HL-60/S4 treated with retinoic acid at 250 ng/mL for 4 days and 3 days (cell line): ENCODE data around the gene AHNAK2.
"Not testable (repeated sequence)": the region's sequence is repeated elsewhere in the genome, so short reads cannot be mapped to it uniquely, and the experiment has no call there.

ENCODE experiments used
- in situ Hi-C: fragments of 300-500 bp; cut with MboI; formaldehyde crosslinking; loops from 2 replicates; pipeline ENCODE4 v1.7.0; 2022; ENCODE audit warnings: low sequenced_read_pairs

Gene AHNAK2

GRCh38 chr14:104977681-104978653 is at the start of gene AHNAK2:
TSS of gene AHNAK2 (minus strand) at chr14:104978374. CDS start at chr14:104978237, 137 bp downstream.
- in situ Hi-C loops, result no loop called here

GRCh38 chr14:105027718-105028117 is 49.5 kb upstream of the AHNAK2 start:
- in situ Hi-C loops, result not testable (repeated sequence)

- in situ Hi-C loops, result no loop called here
Observed at GRCh38 chr14:105026802-105027563, 48.8 kb upstream of the AHNAK2 start.

GRCh38 chr14:105026033-105026785 is 48.0 kb upstream of the AHNAK2 start:
- in situ Hi-C loops, result no loop called here

GRCh38 chr14:105025429-105025828 is 47.3 kb upstream of the AHNAK2 start:
- in situ Hi-C loops, result no loop called here

GRCh38 chr14:105023791-105024480 is 45.8 kb upstream of the AHNAK2 start:
- in situ Hi-C loops, result no loop called here

GRCh38 chr14:105023144-105023543 is 45.0 kb upstream of the AHNAK2 start:
- in situ Hi-C loops, result no loop called here

- in situ Hi-C loops, result no loop called here
Observed at GRCh38 chr14:105022276-105022670, 44.1 kb upstream of the AHNAK2 start.

GRCh38 chr14:105021656-105022275 is 43.6 kb upstream of the AHNAK2 start:
- in situ Hi-C loops, result no loop called here

GRCh38 chr14:105020815-105021655 is 42.9 kb upstream of the AHNAK2 start, which contains the start of gene CDCA4:
TSS of gene CDCA4 (minus strand) at chr14:105021083. CDS start at chr14:105011929, 9,154 bp downstream.
- in situ Hi-C loops, result no loop called here

- in situ Hi-C loops, result no loop called here
Observed at GRCh38 chr14:105019861-105020814, 42.0 kb upstream of the AHNAK2 start.

- in situ Hi-C loops, result no loop called here
Observed at GRCh38 chr14:105018414-105018813, 40.2 kb upstream of the AHNAK2 start.

- in situ Hi-C loops, result no loop called here
Observed at GRCh38 chr14:105015905-105016304, 37.7 kb upstream of the AHNAK2 start.

- in situ Hi-C loops, result no loop called here
Observed at GRCh38 chr14:105015242-105015641, 37.1 kb upstream of the AHNAK2 start.

- in situ Hi-C loops, result no loop called here
Observed at GRCh38 chr14:105014631-105015030, 36.5 kb upstream of the AHNAK2 start.

- in situ Hi-C loops, result no loop called here
Observed at GRCh38 chr14:105014032-105014431, 35.9 kb upstream of the AHNAK2 start.

- in situ Hi-C loops, result no loop called here
Observed at GRCh38 chr14:105013150-105013785, 35.1 kb upstream of the AHNAK2 start.
